ENCODE measurements around the gene EYA4.

- no peak for TF ChIP-seq CTCF (IDR thresholded peaks at IDR 0.05)
- TF ChIP-seq ZFX (IDR thresholded peaks at IDR 0.05; ENCODE audit: borderline replicate concordance), result no peak
Measured at GRCh38 chr6:133289733-133290306, 48.7 kb downstream of the EYA4 start.

Data from 22Rv1 (cell line).